CD4-positive, alpha-beta T cell treated with Interleukin-10 for 1 hour (primary cell): Measurements from ENCODE around the gene USP20.

ENCODE experiments used
- DNase-seq: peaks from one replicate; pipeline ENCODE4 v3.0.0-alpha.2; 2020

The USP20 gene

GRCh38 chr9:129858167-129858962, 23.1 kb downstream of the USP20 start:
- no peak for DNase-seq

- no peak for DNase-seq
These were observed 25.6 kb downstream of the USP20 start for GRCh38 chr9:129860653-129861446.

DNA sequence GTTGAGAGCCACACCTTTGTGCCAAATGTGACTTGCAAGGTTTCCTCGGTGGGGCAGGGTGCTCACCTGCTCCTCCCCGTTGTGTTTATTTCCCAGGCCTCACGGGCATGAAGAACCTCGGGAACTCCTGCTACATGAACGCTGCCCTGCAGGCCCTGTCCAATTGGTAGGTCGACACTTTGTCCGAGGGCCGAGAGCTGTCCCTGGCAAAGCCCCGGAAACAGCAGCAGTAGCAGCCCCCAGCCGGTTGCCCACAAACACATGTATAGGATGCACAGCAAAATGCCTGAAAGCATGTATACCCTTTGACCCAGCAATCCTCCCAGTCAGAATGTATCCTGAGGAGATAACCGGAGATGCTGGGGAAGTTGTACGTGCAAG, 26.2 kb downstream of the USP20 start:
- DNase-seq: no peak

- DNase-seq: peak; percentile 72
These were observed 27.9 kb downstream of the USP20 start for GRCh38 chr9:129863059-129863690.

DNA sequence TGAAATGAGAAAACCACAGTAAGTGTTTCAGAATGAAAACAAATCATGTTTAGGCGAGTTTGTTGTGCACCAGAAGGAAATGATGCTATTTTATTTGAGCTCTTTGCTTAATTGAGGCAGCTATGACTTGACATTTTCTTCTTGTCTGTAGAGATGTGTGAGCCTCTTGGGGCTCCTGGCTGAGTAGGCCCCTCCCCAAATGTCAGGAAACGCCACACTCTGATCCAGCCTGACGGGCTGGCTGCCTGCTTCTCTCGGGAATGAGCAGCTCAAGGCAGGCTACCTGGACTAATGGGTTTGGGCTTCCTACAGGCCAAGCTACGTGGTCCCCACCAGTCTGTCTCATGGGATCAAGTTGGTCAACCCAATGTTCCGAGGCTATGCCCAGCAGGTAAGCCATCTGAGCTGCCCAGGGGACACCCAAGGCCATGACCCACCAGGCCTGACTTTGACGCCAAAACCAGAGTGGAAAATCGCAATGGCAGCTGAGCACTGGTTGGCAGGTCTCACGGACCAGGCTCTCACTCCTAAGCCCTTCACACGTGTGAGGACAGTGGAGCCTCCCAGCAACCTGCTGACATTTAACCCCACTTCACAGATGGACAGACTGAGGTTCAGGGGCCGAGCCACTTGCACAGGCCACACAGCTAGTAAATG, 29.9 kb downstream of the USP20 start:
- DNase-seq: no peak

DNA sequence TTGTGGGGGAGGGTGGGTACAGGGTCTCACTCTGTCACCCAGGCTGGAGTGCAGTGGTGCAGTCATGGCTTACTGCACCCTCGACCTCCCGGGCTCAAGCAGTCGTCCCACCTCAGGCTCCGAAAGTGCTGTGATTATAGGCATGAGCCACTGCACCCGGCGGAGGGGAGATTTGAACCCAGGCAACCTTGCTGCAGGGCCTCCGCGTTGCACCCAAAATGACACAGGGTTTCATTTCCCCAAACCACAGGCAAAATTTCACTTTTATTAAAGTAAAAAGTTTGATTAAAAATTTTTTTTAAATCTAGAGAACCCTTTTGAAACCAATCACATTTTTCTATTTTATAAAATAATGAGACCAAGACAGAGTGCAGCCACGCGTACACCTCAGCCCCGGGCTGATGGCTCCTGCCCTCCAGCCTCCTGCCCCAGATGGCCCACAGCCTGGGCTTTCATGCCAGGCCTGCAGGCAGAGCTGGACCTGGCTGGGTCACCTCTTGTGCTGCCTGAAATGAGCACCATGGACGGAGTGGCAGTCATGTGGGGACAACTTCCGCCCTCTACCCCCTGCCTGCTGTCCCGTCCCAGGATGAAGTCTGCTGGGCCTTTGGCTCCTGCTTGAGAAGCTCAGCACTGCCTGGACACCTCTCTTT, 30.5 kb downstream of the USP20 start:
- no peak for DNase-seq

GRCh38 chr9:129866394-129867135, 31.3 kb downstream of the USP20 start:
- DNase-seq: peak; percentile 62

- no peak for DNase-seq
These were observed 32.1 kb downstream of the USP20 start for GRCh38 chr9:129867136-129868022.

GRCh38 chr9:129868023-129868871, 33.0 kb downstream of the USP20 start:
- no peak for DNase-seq

GRCh38 chr9:129868872-129869486, 33.7 kb downstream of the USP20 start:
- peak; percentile 93 for DNase-seq

GRCh38 chr9:129869585-129870501, 34.6 kb downstream of the USP20 start:
- no peak for DNase-seq

GRCh38 chr9:129871046-129871445, 35.8 kb downstream of the USP20 start:
- no peak for DNase-seq

GRCh38 chr9:129873563-129874190, 38.4 kb downstream of the USP20 start:
- no peak for DNase-seq

DNA sequence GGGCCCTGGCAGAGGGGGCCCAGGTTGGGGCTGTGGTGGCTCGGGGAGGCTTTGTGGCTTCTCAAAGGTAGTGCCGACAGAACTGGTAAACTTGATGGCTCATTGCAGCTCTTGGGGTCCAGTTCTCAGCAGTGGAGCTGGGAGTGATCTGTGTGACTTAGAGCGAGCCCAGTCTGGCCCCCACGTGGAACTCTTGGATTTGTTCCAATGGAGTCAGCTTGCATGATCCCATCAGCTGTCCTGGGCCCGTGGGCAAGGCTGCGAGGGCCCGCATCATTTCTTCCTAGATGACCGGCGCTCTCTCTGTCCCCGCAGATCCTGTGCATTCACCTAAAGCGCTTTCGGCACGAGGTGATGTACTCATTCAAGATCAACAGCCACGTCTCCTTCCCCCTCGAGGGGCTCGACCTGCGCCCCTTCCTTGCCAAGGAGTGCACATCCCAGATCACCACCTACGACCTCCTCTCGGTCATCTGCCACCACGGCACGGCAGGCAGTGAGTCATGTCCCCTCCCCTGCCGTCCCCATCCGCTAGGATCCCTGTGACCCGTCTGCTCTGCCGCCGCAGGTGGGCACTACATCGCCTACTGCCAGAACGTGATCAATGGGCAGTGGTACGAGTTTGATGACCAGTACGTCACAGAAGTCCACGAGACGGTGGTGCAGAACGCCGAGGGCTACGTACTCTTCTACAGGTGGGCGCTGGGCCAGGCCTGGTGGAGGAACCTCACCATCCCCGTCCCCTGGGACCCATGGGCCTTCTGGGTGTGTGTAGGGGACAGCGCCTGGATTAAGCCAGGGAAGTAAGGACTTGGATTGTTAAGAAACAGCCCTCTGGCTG, 39.2 kb downstream of the USP20 start:
- DNase-seq: no peak

DNA sequence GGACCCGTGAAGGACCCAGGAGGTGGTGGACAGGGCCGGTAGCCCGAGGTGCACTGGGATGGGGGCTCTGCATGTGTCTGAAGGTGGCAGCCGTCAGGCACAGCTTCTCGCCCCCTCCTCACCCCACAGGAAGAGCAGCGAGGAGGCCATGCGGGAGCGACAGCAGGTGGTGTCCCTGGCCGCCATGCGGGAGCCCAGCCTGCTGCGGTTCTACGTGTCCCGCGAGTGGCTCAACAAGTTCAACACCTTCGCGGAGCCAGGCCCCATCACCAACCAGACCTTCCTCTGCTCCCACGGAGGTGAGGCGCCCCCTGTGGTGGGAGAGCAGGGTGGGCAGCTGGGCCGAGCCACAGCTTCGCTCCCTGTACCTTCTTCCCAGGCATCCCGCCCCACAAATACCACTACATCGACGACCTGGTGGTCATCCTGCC, 39.9 kb downstream of the USP20 start:
- no peak for DNase-seq

DNA sequence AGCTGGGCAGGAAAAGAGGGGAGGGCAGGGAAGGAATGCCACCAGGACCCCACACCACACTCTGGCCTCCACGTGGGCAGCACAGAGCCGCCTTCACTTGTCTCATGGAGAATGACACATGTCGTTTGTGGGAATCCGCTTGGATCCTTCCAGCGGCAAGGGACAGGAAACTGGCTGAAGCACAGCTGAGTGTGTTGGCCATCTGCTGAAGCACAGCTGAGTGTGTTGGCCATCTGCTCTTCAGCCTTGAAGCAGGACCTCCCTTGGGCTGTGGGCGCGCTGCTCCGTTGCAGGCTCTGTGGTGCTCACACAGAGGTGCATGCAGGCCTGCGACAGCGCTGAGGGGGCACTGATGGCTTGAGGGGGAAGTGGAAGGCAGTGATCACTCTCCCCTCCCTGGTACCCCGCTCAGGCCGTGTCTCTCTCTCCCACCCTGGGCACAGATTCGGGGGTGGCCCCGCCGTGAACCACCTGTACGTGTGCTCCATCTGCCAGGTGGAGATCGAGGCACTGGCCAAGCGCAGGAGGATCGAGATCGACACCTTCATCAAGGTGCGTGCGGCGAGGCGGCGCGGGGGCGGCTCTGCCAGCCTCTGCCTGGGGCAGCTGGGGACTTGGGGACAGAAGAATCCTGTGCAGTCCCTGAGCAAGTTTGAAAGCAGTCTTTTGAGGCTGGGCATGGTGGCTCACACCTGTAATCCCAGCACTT, 40.6 kb downstream of the USP20 start:
- no peak for DNase-seq
